Erythroblast (primary cell): Measurements from ENCODE around the gene FARP1.

ENCODE experiments used
- GATA1 ChIP-seq: IDR thresholded peaks from 2 replicates; pipeline ENCODE4 v1.6.1; 2011; ENCODE audit warnings: low read depth, mild to moderate bottlenecking, control low read depth, low read length, moderate library complexity
- POLR2A ChIP-seq: IDR thresholded peaks from 2 replicates; pipeline ENCODE4 v1.6.1; 2011; ENCODE audit warnings: mild to moderate bottlenecking, low read length

DNA sequence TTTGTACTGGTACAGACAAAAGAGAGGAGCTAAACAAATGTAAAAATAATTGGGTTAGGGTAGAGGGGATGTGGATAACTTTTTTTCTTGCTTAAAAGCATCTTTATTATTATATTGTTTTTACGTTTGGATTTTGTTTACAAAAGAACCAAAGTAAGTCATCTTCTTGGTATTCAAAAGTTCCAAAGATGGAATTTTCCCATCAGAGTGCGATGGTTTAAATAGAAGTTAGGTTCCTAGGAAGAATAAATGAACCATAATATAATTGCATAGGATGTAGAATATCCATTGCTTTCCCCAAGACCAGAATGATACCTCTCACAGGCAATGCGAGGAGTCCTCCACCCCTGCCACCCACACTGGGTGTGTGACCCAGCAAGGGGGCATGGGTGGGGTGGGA, 133.6 kb downstream of the FARP1 start:
- TF ChIP-seq POLR2A: no peak
- TF ChIP-seq GATA1: no peak
